ENCODE data around the gene CHMP2A.

The CHMP2A gene

DNA sequence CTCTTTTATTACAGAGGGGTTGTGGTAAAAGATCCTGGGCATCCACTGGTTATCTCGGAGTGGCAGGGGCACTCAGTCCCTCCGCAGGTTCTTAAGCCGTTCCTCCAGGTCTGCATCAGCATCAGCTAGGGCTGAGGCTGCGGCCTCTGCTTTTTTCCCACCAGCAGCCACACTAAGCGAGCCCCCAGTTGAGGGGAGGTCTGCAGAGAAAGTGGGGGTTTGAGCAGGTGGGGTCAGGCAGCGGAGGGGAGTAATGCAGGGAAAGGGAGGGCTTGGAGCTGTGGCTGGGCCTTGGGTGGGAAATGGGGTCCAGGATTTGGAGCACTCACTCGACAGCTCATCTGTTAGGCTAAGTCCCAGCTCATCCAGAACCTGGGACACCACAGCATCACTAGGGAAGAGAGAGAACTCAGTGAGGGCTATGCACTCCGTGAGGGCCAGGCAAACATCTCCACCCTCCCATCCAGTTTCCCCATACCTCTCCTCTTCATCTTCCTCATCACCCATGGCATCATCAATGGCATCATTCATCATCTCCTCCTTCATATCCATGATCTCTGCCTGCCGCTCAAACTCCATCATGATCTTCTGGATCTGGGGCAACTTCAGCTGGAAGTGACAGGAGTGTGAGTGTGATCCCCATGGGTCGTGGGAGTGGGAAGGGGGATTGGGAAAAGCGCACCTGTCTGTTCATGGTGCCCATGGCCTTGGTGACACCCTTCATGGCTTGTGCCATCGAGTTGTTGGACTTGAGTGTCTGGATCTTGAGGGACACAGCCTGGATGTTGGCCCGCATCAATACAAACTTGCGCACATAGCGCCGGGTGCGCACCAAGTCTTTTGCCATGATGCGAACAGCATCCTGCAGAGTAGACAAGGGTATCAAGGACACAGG lies 3.1 kb downstream of the CHMP2A start:
- Histone ChIP-seq H4K20me1 (ENCODE audit: insufficient read depth) (peaks cover 6% of the 10 kb centered on the region), H3K4me1 (ENCODE audit: low read depth, poor library complexity, severe bottlenecking) (peaks cover 30% of the 10 kb centered on the region), H3K4me2 (no peak overlapping the region), H3K27me3 (ENCODE audit: insufficient read depth, low read depth) (no peaks in the 10 kb centered on the region), H2AFZ (ENCODE audit: low read depth) (no peak overlapping the region), H3K36me3 (ENCODE audit: insufficient read depth) (peaks cover 26% of the 10 kb centered on the region; the same call in 1 of the 2 replicates), H3K4me3 (IDR thresholded peaks at IDR 0.05; ENCODE audit: insufficient read depth, low read depth, low read length) (no peak overlapping the region), H3K27ac (no peak overlapping the region), H3K79me2 (ENCODE audit: insufficient read depth, low read depth) (peaks cover 43% of the 10 kb centered on the region), H3K9ac (no peak overlapping the region)
- TF ChIP-seq, protein P1, sequence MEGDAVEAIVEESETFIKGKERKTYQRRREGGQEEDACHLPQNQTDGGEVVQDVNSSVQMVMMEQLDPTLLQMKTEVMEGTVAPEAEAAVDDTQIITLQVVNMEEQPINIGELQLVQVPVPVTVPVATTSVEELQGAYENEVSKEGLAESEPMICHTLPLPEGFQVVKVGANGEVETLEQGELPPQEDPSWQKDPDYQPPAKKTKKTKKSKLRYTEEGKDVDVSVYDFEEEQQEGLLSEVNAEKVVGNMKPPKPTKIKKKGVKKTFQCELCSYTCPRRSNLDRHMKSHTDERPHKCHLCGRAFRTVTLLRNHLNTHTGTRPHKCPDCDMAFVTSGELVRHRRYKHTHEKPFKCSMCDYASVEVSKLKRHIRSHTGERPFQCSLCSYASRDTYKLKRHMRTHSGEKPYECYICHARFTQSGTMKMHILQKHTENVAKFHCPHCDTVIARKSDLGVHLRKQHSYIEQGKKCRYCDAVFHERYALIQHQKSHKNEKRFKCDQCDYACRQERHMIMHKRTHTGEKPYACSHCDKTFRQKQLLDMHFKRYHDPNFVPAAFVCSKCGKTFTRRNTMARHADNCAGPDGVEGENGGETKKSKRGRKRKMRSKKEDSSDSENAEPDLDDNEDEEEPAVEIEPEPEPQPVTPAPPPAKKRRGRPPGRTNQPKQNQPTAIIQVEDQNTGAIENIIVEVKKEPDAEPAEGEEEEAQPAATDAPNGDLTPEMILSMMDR (conservative IDR thresholded peaks at IDR 0.05; ENCODE audit: low read depth, low read length) = no peak

DNA sequence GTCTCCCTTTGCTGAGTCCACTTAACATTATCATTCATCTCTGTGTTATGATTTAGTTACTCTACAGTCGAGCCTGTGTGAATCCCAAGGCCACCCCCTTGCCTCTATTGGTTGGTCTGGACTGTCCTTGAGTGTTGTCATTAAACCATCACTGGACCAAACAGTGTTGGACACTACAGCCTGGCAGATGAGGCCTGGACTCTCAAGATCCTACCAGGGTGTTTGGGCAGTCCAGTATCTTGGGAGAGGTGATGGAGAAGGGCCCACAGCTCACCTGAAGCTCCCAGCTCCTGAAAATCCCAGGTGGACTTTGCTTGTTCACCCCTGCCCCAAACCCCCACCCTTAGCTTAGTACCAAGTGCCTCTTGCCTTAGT lies 3.8 kb downstream of the CHMP2A start:
- peaks cover 26% of the 10 kb centered on the region; the same call in 1 of the 2 replicates for H3K36me3 ChIP-seq (ENCODE audit: insufficient read depth)
- H3K4me1 ChIP-seq (ENCODE audit: low read depth, poor library complexity, severe bottlenecking) = peaks cover 30% of the 10 kb centered on the region
- peaks cover 43% of the 10 kb centered on the region for H3K79me2 ChIP-seq (ENCODE audit: insufficient read depth, low read depth)
- no peak overlapping the region for H3K27ac ChIP-seq
- no peak overlapping the region for H3K4me2 ChIP-seq
- no peak overlapping the region for H3K9ac ChIP-seq
- H2AFZ ChIP-seq (ENCODE audit: low read depth) = no peak overlapping the region
- H3K27me3 ChIP-seq (ENCODE audit: insufficient read depth, low read depth) = no peaks in the 10 kb centered on the region
- no peak overlapping the region for H3K4me3 ChIP-seq (IDR thresholded peaks at IDR 0.05; ENCODE audit: insufficient read depth, low read depth, low read length)
- TF ChIP-seq, protein P1 (conservative IDR thresholded peaks at IDR 0.05; ENCODE audit: low read depth, low read length) = no peak
- H4K20me1 ChIP-seq (ENCODE audit: insufficient read depth) = peaks cover 13% of the 10 kb centered on the region

DNA sequence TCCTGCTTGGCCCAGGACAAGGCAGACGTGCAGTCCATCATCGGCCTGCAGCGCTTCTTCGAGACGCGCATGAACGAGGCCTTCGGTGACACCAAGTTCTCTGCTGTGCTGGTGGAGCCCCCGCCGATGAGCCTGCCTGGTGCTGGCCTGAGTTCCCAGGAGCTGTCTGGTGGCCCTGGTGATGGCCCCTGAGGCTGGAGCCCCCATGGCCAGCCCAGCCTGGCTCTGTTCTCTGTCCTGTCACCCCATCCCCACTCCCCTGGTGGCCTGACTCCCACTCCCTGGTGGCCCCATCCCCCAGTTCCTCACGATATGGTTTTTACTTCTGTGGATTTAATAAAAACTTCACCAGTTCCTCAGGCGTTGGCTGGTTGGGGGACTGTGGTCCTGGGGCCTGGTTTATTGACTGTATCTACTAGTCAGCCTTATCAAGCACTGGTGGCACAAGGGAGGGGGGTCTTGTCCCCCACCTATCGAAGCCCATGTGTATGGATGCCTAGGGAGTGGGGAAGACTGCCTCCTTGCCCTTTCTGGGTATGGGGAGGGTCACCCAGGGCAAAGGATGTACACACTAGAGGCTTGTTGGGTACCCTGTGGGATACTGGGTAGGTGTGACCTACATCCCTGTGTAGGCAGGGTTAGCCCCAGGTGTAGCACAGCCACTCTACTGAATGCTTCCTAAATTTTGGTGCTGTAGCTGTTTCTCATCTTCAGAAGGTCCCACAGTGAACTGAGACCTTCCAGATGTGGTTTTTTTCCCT lies 4.4 kb downstream of the CHMP2A start:
- Histone ChIP-seq H3K4me2 (no peak overlapping the region), H4K20me1 (ENCODE audit: insufficient read depth) (peaks cover 19% of the 10 kb centered on the region), H2AFZ (ENCODE audit: low read depth) (no peak overlapping the region), H3K27ac (no peak overlapping the region), H3K4me1 (ENCODE audit: low read depth, poor library complexity, severe bottlenecking) (peaks cover 28% of the 10 kb centered on the region), H3K79me2 (ENCODE audit: insufficient read depth, low read depth) (peaks cover 43% of the 10 kb centered on the region), H3K9ac (no peak overlapping the region), H3K36me3 (ENCODE audit: insufficient read depth) (peaks cover 26% of the 10 kb centered on the region; the same call in 1 of the 2 replicates), H3K4me3 (IDR thresholded peaks at IDR 0.05; ENCODE audit: insufficient read depth, low read depth, low read length) (no peak overlapping the region), H3K27me3 (ENCODE audit: insufficient read depth, low read depth) (no peaks in the 10 kb centered on the region)
- TF ChIP-seq, protein P1 (conservative IDR thresholded peaks at IDR 0.05; ENCODE audit: low read depth, low read length) = no peak

DNA sequence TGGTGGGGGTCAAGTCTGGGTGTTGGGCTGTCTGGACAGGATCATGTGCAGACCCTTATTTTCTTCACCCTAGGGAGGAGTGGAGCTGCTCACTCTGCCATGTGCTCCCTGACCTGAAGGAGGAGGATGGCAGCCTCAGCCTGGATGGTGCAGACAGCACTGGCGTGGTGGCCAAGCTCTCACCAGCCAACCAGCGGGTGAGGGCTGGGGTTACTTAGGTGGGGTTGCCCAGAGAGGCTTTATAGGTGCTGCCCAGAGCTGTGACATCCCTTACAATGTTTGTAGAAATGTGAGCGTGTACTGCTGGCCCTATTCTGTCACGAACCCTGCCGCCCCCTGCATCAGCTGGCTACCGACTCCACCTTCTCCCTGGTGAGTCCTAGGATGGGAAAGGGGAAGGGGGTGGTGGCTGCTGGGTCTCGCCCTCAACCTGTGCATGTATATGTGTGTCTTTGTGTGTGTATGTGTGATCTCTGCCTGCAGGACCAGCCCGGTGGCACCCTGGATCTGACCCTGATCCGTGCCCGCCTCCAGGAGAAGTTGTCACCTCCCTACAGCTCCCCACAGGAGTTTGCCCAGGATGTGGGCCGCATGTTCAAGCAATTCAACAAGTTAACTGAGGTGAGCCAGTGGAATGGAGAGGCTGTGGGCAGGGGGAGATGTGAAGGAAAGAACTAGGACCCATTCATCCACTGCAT lies 5.1 kb downstream of the CHMP2A start:
- H4K20me1 ChIP-seq (ENCODE audit: insufficient read depth) = peaks cover 26% of the 10 kb centered on the region
- peaks cover 25% of the 10 kb centered on the region for H3K4me1 ChIP-seq (ENCODE audit: low read depth, poor library complexity, severe bottlenecking)
- no peak overlapping the region for H3K4me3 ChIP-seq (IDR thresholded peaks at IDR 0.05; ENCODE audit: insufficient read depth, low read depth, low read length)
- no peak overlapping the region for H2AFZ ChIP-seq (ENCODE audit: low read depth)
- no peak overlapping the region for H3K9ac ChIP-seq
- H3K27me3 ChIP-seq (ENCODE audit: insufficient read depth, low read depth) = no peaks in the 10 kb centered on the region
- TF ChIP-seq, protein P1 (conservative IDR thresholded peaks at IDR 0.05; ENCODE audit: low read depth, low read length) = no peak
- no peak overlapping the region for H3K27ac ChIP-seq
- no peak overlapping the region for H3K4me2 ChIP-seq
- peaks cover 47% of the 10 kb centered on the region for H3K79me2 ChIP-seq (ENCODE audit: insufficient read depth, low read depth)
- H3K36me3 ChIP-seq (ENCODE audit: insufficient read depth) = peaks cover 26% of the 10 kb centered on the region; the same call in 1 of the 2 replicates

Data from KMS-11 (cell line).